Measurements from ENCODE around the gene FBLN2. TPM values are rescaled to one million over a fixed set of nuclear protein-coding genes. Genes with fewer than 3 reads are reported as not detected.

The FBLN2 gene
- total and polyA plus RNA-seq, 10 of the 15 experiments (the other 5 are each of a cell fraction or from before 2014, with no cell fraction given), result 0.03 to 0.41 (median 0.12) TPM; not detected in 2

- Histone ChIP-seq H3K4me2 (ENCODE audit: control insufficient read depth, insufficient read depth) (no peak overlapping the region), H3K27me3 (replicated peaks in 1 of 2; ENCODE audit: control insufficient read depth in 2 of 2, insufficient read depth in 2 of 2, low read length in 1 of 2) (no peaks in the 10 kb centered on the region; a peak in 1 of 4 replicates), H3K4me3 (no peak overlapping the region), H3K27ac (ENCODE audit: control insufficient read depth, insufficient read depth) (no peak overlapping the region), H3K79me2 (ENCODE audit: control insufficient read depth, insufficient read depth, low read length) (no peaks in the 10 kb centered on the region), H3K36me3 (ENCODE audit: control insufficient read depth in 2 of 2, insufficient read depth in 2 of 2, low read length in 1 of 2) (no peaks in the 10 kb centered on the region), H4K20me1 (ENCODE audit: control insufficient read depth, insufficient read depth) (no peaks in the 10 kb centered on the region), H2AFZ (ENCODE audit: control insufficient read depth, low read depth, low read length) (no peak overlapping the region), H3K9me3 (replicated peaks; ENCODE audit: control insufficient read depth, insufficient read depth, low read length) (no peaks in the 10 kb centered on the region), H3K9ac (ENCODE audit: control insufficient read depth, insufficient read depth, low read length) (no peak overlapping the region), H3K4me1 (ENCODE audit: control insufficient read depth, insufficient read depth, low read length) (no peaks in the 10 kb centered on the region)
- intact Hi-C loops (cut with micrococcal nuclease; ENCODE audit: unreplicated experiment) (no loop called here), in situ Hi-C loops (cut with MboI) (no loop called here)
- no TSS peak for BruUV-seq (replicated peaks)
- no peak for DNase-seq (ENCODE audit: low read depth, low spot score)
- FAIRE-seq, result no peak
- POLR2A ChIA-PET, result interaction anchor here (0.6 kb wide), 1 partner anchor 26 kb away, joined by 3 read pairs; no protein-coding TSS in a partner anchor
- TF ChIP-seq RUNX3 (IDR thresholded peaks at IDR 0.05; ENCODE audit: low read length) (no peak), NR2F1 (conservative IDR thresholded peaks at IDR 0.05) (no peak), POU2F2 (IDR thresholded peaks at IDR 0.05; ENCODE audit: borderline replicate concordance, low read depth, low read length) (no peak), NKRF (conservative IDR thresholded peaks at IDR 0.05) (no peak), IKZF1 (conservative IDR thresholded peaks at IDR 0.05) (no peak), USF1 (IDR thresholded peaks at IDR 0.05; ENCODE audit: borderline replicate concordance, extremely low read length, insufficient read depth, low read depth, low read length) (no peak), ATF3 (IDR thresholded peaks at IDR 0.05; ENCODE audit: borderline replicate concordance, extremely low read depth, low read depth, low read length) (no peak), STAT1 (conservative IDR thresholded peaks at IDR 0.05) (no peak), SPI1 (IDR thresholded peaks at IDR 0.05; ENCODE audit: borderline replicate concordance, insufficient read depth, low read depth, low read length) (no peak), BACH1 (IDR thresholded peaks at IDR 0.05; ENCODE audit: borderline replicate concordance) (no peak), NFIC (IDR thresholded peaks at IDR 0.05; ENCODE audit: low read depth, low read length) (no peak), MLLT1 (IDR thresholded peaks at IDR 0.05) (no peak), RAD51 (IDR thresholded peaks at IDR 0.05) (no peak), MYC (IDR thresholded peaks at IDR 0.05; ENCODE audit: insufficient read depth, insufficient read length, insufficient replicate concordance, low read length, severe bottlenecking) (no peak), MAX (IDR thresholded peaks at IDR 0.05; ENCODE audit: low read depth, low read length) (no peak)
- WGBS (ENCODE audit: insufficient coverage, insufficient replicate concordance, low lambda C conversion rate, missing lambda C conversion rate), result 5% methylated on average over 5 of the region's 5 CpGs
- SMC1A ChIA-PET (ENCODE audit: uncharacterized antibody, unreplicated experiment), result no interaction called here
- no peak for ATAC-seq
- CTCF ChIA-PET, result no interaction called here
- RAD21 ChIA-PET (ENCODE audit: unreplicated experiment), result no interaction called here
Measured at GRCh38 chr3:13566453-13566748, 17.5 kb downstream of the FBLN2 start.

Data from GM12878 (cell line).